ENCODE results near the gene TMEM150A.
"Not testable (repeated sequence)": the region's sequence is repeated elsewhere in the genome, so short reads cannot be mapped to it uniquely, and the experiment has no call there.

The TMEM150A gene

GRCh38 chr2:85593023-85593422, 9.5 kb downstream of the TMEM150A start:
- no peak for DNase-seq (ENCODE audit: low spot score)

GRCh38 chr2:85592299-85592698, 10.2 kb downstream of the TMEM150A start:
- not testable (repeated sequence) for DNase-seq (ENCODE audit: low spot score)

GRCh38 chr2:85591563-85591962, 10.9 kb downstream of the TMEM150A start:
- no peak for DNase-seq (ENCODE audit: low spot score)

GRCh38 chr2:85590950-85591349, 11.5 kb downstream of the TMEM150A start:
- no peak for DNase-seq (ENCODE audit: low spot score)

- no peak for DNase-seq (ENCODE audit: low spot score)
These were observed 12.3 kb downstream of the TMEM150A start for GRCh38 chr2:85589982-85590791.

GRCh38 chr2:85589181-85589580, 13.3 kb downstream of the TMEM150A start:
- DNase-seq (ENCODE audit: low spot score) = no peak

GRCh38 chr2:85588645-85589044, 13.9 kb downstream of the TMEM150A start:
- DNase-seq (ENCODE audit: low spot score) = no peak

GRCh38 chr2:85588236-85588635, 14.3 kb downstream of the TMEM150A start:
- no peak for DNase-seq (ENCODE audit: low spot score)

- no peak for DNase-seq (ENCODE audit: low spot score)
These were observed 16.8 kb downstream of the TMEM150A start for GRCh38 chr2:85585781-85586105.

GRCh38 chr2:85584857-85585780, 17.4 kb downstream of the TMEM150A start:
- peak; percentile 69 for DNase-seq (ENCODE audit: low spot score)

- DNase-seq (ENCODE audit: low spot score) = no peak
These were observed 18.1 kb downstream of the TMEM150A start, which contains the start of gene VAMP5 for GRCh38 chr2:85584354-85584856. Gene VAMP5 (plus strand): TSS chr2:85584431. CDS start chr2:85584491, 60 bp downstream.

GRCh38 chr2:85583667-85584353, 18.7 kb downstream of the TMEM150A start:
- DNase-seq (ENCODE audit: low spot score) = no peak

- DNase-seq (ENCODE audit: low spot score) = no peak
These were observed 20.0 kb downstream of the TMEM150A start for GRCh38 chr2:85582492-85582891.

GRCh38 chr2:85580206-85580605, 22.3 kb downstream of the TMEM150A start:
- no peak for DNase-seq (ENCODE audit: low spot score)

- DNase-seq (ENCODE audit: low spot score) = no peak
These were observed 23.1 kb downstream of the TMEM150A start for GRCh38 chr2:85579266-85579935.

GRCh38 chr2:85578243-85579180, 24.0 kb downstream of the TMEM150A start:
- DNase-seq (ENCODE audit: low spot score) = no peak

GRCh38 chr2:85577386-85578242, 24.9 kb downstream of the TMEM150A start, which contains the start of gene VAMP8:
Gene VAMP8 (plus strand): TSS chr2:85577586. CDS start chr2:85577647, 61 bp downstream.
- no peak for DNase-seq (ENCODE audit: low spot score)

GRCh38 chr2:85577063-85577385, 25.5 kb downstream of the TMEM150A start:
- DNase-seq (ENCODE audit: low spot score) = no peak

- no peak for DNase-seq (ENCODE audit: low spot score)
These were observed 26.8 kb downstream of the TMEM150A start for GRCh38 chr2:85575739-85576138.

- DNase-seq (ENCODE audit: low spot score) = no peak
These were observed 36.2 kb downstream of the TMEM150A start for GRCh38 chr2:85566265-85566664.
